Measurements from ENCODE around the gene TNS2.

TNS2 gene

GRCh38 chr12:53097564-53098353 is 47.9 kb downstream of the TNS2 start, which contains the start of gene IGFBP6:
IGFBP6 (plus strand) TSS chr12:53097667; CDS start chr12:53097718, 51 bp downstream.
- H3K9me3 Mint-ChIP-seq, result no peaks in the 10 kb centered on the region
- DNase-seq, result peak; percentile 81
- no peak for TF ChIP-seq CTCF (IDR thresholded peaks at IDR 0.05)
- peaks cover 57% of the 10 kb centered on the region for H3K4me1 Mint-ChIP-seq
- no peaks in the 10 kb centered on the region for H3K36me3 Mint-ChIP-seq (ENCODE audit: low read depth)
- no peak within 1 kb of the TSS for H3K27ac Mint-ChIP-seq
- peaks cover 53% of the 10 kb centered on the region for H3K27me3 Mint-ChIP-seq (ENCODE audit: low read depth, poor library complexity)
- H3K4me3 Mint-ChIP-seq, result peak within 1 kb of the TSS; percentile 87

- no peaks in the 10 kb centered on the region for H3K9me3 Mint-ChIP-seq
- TF ChIP-seq CTCF (IDR thresholded peaks at IDR 0.05), result no peak
- peak overlapping the region; percentile 86 for H3K4me3 Mint-ChIP-seq
- peaks cover 48% of the 10 kb centered on the region for H3K27me3 Mint-ChIP-seq (ENCODE audit: low read depth, poor library complexity)
- no peaks in the 10 kb centered on the region for H3K36me3 Mint-ChIP-seq (ENCODE audit: low read depth)
- H3K4me1 Mint-ChIP-seq, result peaks cover 64% of the 10 kb centered on the region
- no peak overlapping the region for H3K27ac Mint-ChIP-seq
- DNase-seq, result no peak
Measured at GRCh38 chr12:53098354-53098981, 48.6 kb downstream of the TNS2 start.

GRCh38 chr12:53099071-53099882 is 49.4 kb downstream of the TNS2 start:
- peak; percentile 90 for DNase-seq
- Mint-ChIP-seq H3K4me1 (peaks cover 64% of the 10 kb centered on the region), H3K9me3 (no peaks in the 10 kb centered on the region)

GRCh38 chr12:53100466-53101151 is 50.7 kb downstream of the TNS2 start:
- Mint-ChIP-seq H3K4me1 (peaks cover 73% of the 10 kb centered on the region), H3K4me3 (no peak overlapping the region)

More at GRCh38 chr12:53099071-53099882, 49.4 kb downstream of the TNS2 start:
- peak overlapping the region; percentile 86 for H3K4me3 Mint-ChIP-seq
- peak; percentile 98 for TF ChIP-seq CTCF (IDR thresholded peaks at IDR 0.05)
- H3K27me3 Mint-ChIP-seq (ENCODE audit: low read depth, poor library complexity), result peaks cover 43% of the 10 kb centered on the region
- no peak overlapping the region for H3K27ac Mint-ChIP-seq
- H3K36me3 Mint-ChIP-seq (ENCODE audit: low read depth), result no peaks in the 10 kb centered on the region

More at GRCh38 chr12:53100466-53101151, 50.7 kb downstream of the TNS2 start:
- H3K9me3 Mint-ChIP-seq, result no peaks in the 10 kb centered on the region
- no peak for TF ChIP-seq CTCF (IDR thresholded peaks at IDR 0.05)
- H3K27me3 Mint-ChIP-seq (ENCODE audit: low read depth, poor library complexity), result peaks cover 35% of the 10 kb centered on the region
- DNase-seq, result no peak
- H3K36me3 Mint-ChIP-seq (ENCODE audit: low read depth), result no peaks in the 10 kb centered on the region
- peak overlapping the region; percentile 58 for H3K27ac Mint-ChIP-seq

Measured in nephron progenitor cell (in vitro differentiated cells).